Activated T-helper 17 cell treated with anti-CD3 and anti-CD28 coated beads, Interleukin-2, amount 50 U/mL, for 72 hours (primary cell): Measurements from ENCODE around the gene SCARB1. TPM values are rescaled to one million over a fixed set of nuclear protein-coding genes. Genes with fewer than 3 reads are reported as not detected.
"Not testable (repeated sequence)": the region's sequence is repeated elsewhere in the genome, so short reads cannot be mapped to it uniquely, and the experiment has no call there.

Source experiments
- ATAC-seq: fragments of 150-1000 bp; cut with Tn5 transposase; replicated peaks from 2 replicates; pipeline ENCODE4 v1.10.0; 2021; ENCODE audit warnings: mild to moderate bottlenecking, moderate library complexity
- H3K27ac Mint-ChIP-seq: one replicate; pipeline ENCODE4 v1.8.0; 2022; ENCODE audit warnings: mixed read lengths
- H3K27me3 Mint-ChIP-seq: one replicate; pipeline ENCODE4 v1.8.0; 2022; ENCODE audit warnings: mixed read lengths
- H3K36me3 Mint-ChIP-seq: one replicate; pipeline ENCODE4 v1.8.0; 2022; ENCODE audit warnings: low read depth, mild to moderate bottlenecking, mixed read lengths
- H3K4me1 Mint-ChIP-seq: one replicate; pipeline ENCODE4 v1.8.0; 2022; ENCODE audit warnings: mixed read lengths
- H3K4me3 Mint-ChIP-seq: one replicate; pipeline ENCODE4 v1.8.0; 2022; ENCODE audit warnings: mild to moderate bottlenecking, mixed read lengths
- H3K9me3 Mint-ChIP-seq: one replicate; pipeline ENCODE4 v1.8.0; 2022; ENCODE audit warnings: mixed read lengths
- total RNA-seq, 2 donors: library from RNA; stranded (reverse); gene quantifications; one replicate each; pipeline ENCODE4 v1.2.3, GENCODE V29; 2022

Gene SCARB1
- total RNA-seq, result 10 to 100 TPM; 17.9 to 20.9 TPM

GRCh38 chr12:124863416-124864325 is at the start of gene SCARB1:
SCARB1 (minus strand) TSS chr12:124863864; CDS start chr12:124863720, 144 bp downstream.
- peak within 1 kb of the TSS; percentile 82 for H3K27ac Mint-ChIP-seq
- H3K4me3 Mint-ChIP-seq, result peak within 1 kb of the TSS; percentile 73
- no peaks in the 10 kb centered on the region for H3K9me3 Mint-ChIP-seq
- H3K4me1 Mint-ChIP-seq, result no peaks in the 10 kb centered on the region
- H3K36me3 Mint-ChIP-seq, result no peaks in the 10 kb centered on the region
- ATAC-seq, result peak; percentile 88
- peaks cover 3% of the 10 kb centered on the region for H3K27me3 Mint-ChIP-seq

- H3K9me3 Mint-ChIP-seq, ATAC-seq, H3K27me3 Mint-ChIP-seq: not testable (repeated sequence)
- Mint-ChIP-seq H3K36me3 (peaks cover 80% of the 10 kb centered on the region), H3K27ac (peak overlapping the region; percentile 100), H3K4me1 (peaks cover 45% of the 10 kb centered on the region), H3K4me3 (peak overlapping the region; percentile 96)
Measured at GRCh38 chr12:124912529-124913287, 49.0 kb upstream of the SCARB1 start.

GRCh38 chr12:124911521-124911920 is 47.9 kb upstream of the SCARB1 start:
- H3K27me3 Mint-ChIP-seq, H3K9me3 Mint-ChIP-seq, ATAC-seq: not testable (repeated sequence)
- peaks cover 72% of the 10 kb centered on the region for H3K36me3 Mint-ChIP-seq
- peak overlapping the region; percentile 72 for H3K4me3 Mint-ChIP-seq
- peak overlapping the region; percentile 81 for H3K27ac Mint-ChIP-seq
- peaks cover 44% of the 10 kb centered on the region for H3K4me1 Mint-ChIP-seq

GRCh38 chr12:124910561-124911478 is 47.2 kb upstream of the SCARB1 start:
- peaks cover 45% of the 10 kb centered on the region for H3K4me1 Mint-ChIP-seq
- H3K4me3 Mint-ChIP-seq, result peak overlapping the region; percentile 72
- H3K27me3 Mint-ChIP-seq, result no peaks in the 10 kb centered on the region
- ATAC-seq, result no peak
- H3K27ac Mint-ChIP-seq, result peak overlapping the region; percentile 81
- H3K36me3 Mint-ChIP-seq, result peaks cover 70% of the 10 kb centered on the region
- H3K9me3 Mint-ChIP-seq, result no peaks in the 10 kb centered on the region

- Mint-ChIP-seq H3K27ac (peak overlapping the region; percentile 81), H3K36me3 (peaks cover 62% of the 10 kb centered on the region), H3K4me3 (peak overlapping the region; percentile 72), H3K9me3 (no peaks in the 10 kb centered on the region), H3K27me3 (no peaks in the 10 kb centered on the region), H3K4me1 (peaks cover 46% of the 10 kb centered on the region)
- no peak for ATAC-seq
Measured at GRCh38 chr12:124909831-124910560, 46.3 kb upstream of the SCARB1 start.

- peak overlapping the region; percentile 37 for H3K27ac Mint-ChIP-seq
- peaks cover 26% of the 10 kb centered on the region for H3K4me1 Mint-ChIP-seq
- peak; percentile 79 for ATAC-seq
- H3K4me3 Mint-ChIP-seq, result peak overlapping the region; percentile 9
- H3K36me3 Mint-ChIP-seq, result peaks cover 30% of the 10 kb centered on the region
- H3K27me3 Mint-ChIP-seq, result no peaks in the 10 kb centered on the region
- no peaks in the 10 kb centered on the region for H3K9me3 Mint-ChIP-seq
Measured at GRCh38 chr12:124906606-124907261, 43.1 kb upstream of the SCARB1 start.

- Mint-ChIP-seq H3K27ac (no peak overlapping the region), H3K27me3 (no peaks in the 10 kb centered on the region), H3K4me1 (peaks cover 9% of the 10 kb centered on the region), H3K4me3 (no peak overlapping the region), H3K9me3 (no peaks in the 10 kb centered on the region), H3K36me3 (peaks cover 8% of the 10 kb centered on the region)
- ATAC-seq, result peak; percentile 15
Measured at GRCh38 chr12:124904306-124905098, 40.8 kb upstream of the SCARB1 start.

GRCh38 chr12:124902916-124903315 is 39.3 kb upstream of the SCARB1 start:
- no peak overlapping the region for H3K4me3 Mint-ChIP-seq
- no peak overlapping the region for H3K27ac Mint-ChIP-seq
- no peaks in the 10 kb centered on the region for H3K27me3 Mint-ChIP-seq
- ATAC-seq, result no peak
- H3K4me1 Mint-ChIP-seq, result peaks cover 20% of the 10 kb centered on the region
- peaks cover 10% of the 10 kb centered on the region for H3K36me3 Mint-ChIP-seq
- no peaks in the 10 kb centered on the region for H3K9me3 Mint-ChIP-seq

- Mint-ChIP-seq H3K4me1 (peaks cover 13% of the 10 kb centered on the region), H3K4me3 (no peak overlapping the region), H3K27me3 (no peaks in the 10 kb centered on the region), H3K36me3 (peaks cover 13% of the 10 kb centered on the region), H3K9me3 (no peaks in the 10 kb centered on the region), H3K27ac (no peak overlapping the region)
- no peak for ATAC-seq
Measured at GRCh38 chr12:124901003-124901402, 37.3 kb upstream of the SCARB1 start.

- Mint-ChIP-seq H3K36me3 (peaks cover 13% of the 10 kb centered on the region), H3K4me1 (peaks cover 11% of the 10 kb centered on the region)
- H3K9me3 Mint-ChIP-seq, H3K27me3 Mint-ChIP-seq, H3K4me3 Mint-ChIP-seq, H3K27ac Mint-ChIP-seq, ATAC-seq: not testable (repeated sequence)
Measured at GRCh38 chr12:124900345-124900795, 36.7 kb upstream of the SCARB1 start.

GRCh38 chr12:124898923-124899294 is 35.2 kb upstream of the SCARB1 start:
- peaks cover 11% of the 10 kb centered on the region for H3K4me1 Mint-ChIP-seq
- no peak for ATAC-seq
- H3K36me3 Mint-ChIP-seq, result peaks cover 13% of the 10 kb centered on the region
- no peak overlapping the region for H3K27ac Mint-ChIP-seq
- peak overlapping the region; percentile 62 for H3K4me3 Mint-ChIP-seq
- H3K9me3 Mint-ChIP-seq, result no peaks in the 10 kb centered on the region
- no peaks in the 10 kb centered on the region for H3K27me3 Mint-ChIP-seq

GRCh38 chr12:124898200-124898922 is 34.7 kb upstream of the SCARB1 start:
- Mint-ChIP-seq H3K36me3 (peaks cover 13% of the 10 kb centered on the region), H3K27me3 (no peaks in the 10 kb centered on the region), H3K9me3 (no peaks in the 10 kb centered on the region), H3K4me1 (peaks cover 11% of the 10 kb centered on the region), H3K27ac (peak overlapping the region; percentile 6), H3K4me3 (peak overlapping the region; percentile 62)
- ATAC-seq, result peak; percentile 66
